SK-N-SH (cell line): Measurements from ENCODE around the gene C10orf67. TPM values are rescaled to one million over a fixed set of nuclear protein-coding genes. Genes with fewer than 3 reads are reported as not detected.

Experiments
- CTCF ChIA-PET: fragments of 300-600, 350-600 bp; formaldehyde crosslinking; extraction: SDS; loops from one replicate; lab custom pipeline; 2021; lab: Yijun Ruan, JAX
- POLR2A ChIA-PET: fragments of 350-600 bp; sonication (Branson Sonifier 250); formaldehyde crosslinking; extraction: SDS; loops from one replicate; lab custom pipeline; 2020; ENCODE audit warnings: antibody characterized with exemption, inconsistent platforms; lab: Yijun Ruan, JAX
- DNase-seq: peaks from one replicate; pipeline ENCODE4 v3.0.0; 2012
- H2AFZ ChIP-seq: fragments of 200-600 bp; sonication (generic); 2 replicates; pipeline ENCODE4 v1.8.1; 2016; ENCODE audit warnings: antibody characterized with exemption, mild to moderate bottlenecking, low read depth
- H3F3A ChIP-seq: fragments of 200-600 bp; sonication (generic); replicated peaks from 2 replicates; pipeline ENCODE3; 2016; ENCODE audit warnings: antibody characterized with exemption, mild to moderate bottlenecking; ENCODE audit not compliant: insufficient read depth
- H3K27ac ChIP-seq, 2 experiments: fragments of 200-500 bp in 1 of 2; fragments of 200-600 bp in 1 of 2; sonication (Bioruptor generic) in 1 of 2; sonication (generic), shearing (Covaris generic) in 1 of 2; 2 replicates each; pipeline versions ENCODE4 v1.5.1 to v1.6.1; 2014 to 2016; ENCODE audit warnings: low read depth in 2 of 2, inconsistent platforms in 1 of 2, low read length in 1 of 2, mild to moderate bottlenecking in 1 of 2, mixed read lengths in 1 of 2
- H3K27me3 ChIP-seq: fragments of 200-600 bp; sonication (generic), shearing (Covaris generic); 2 replicates; pipeline ENCODE4 v1.6.1; 2016; ENCODE audit warnings: mixed run types; ENCODE audit not compliant: insufficient read depth
- H3K36me3 ChIP-seq, 2 experiments: fragments of 200-500 bp in 1 of 2; fragments of 200-600 bp in 1 of 2; sonication (Bioruptor generic) in 1 of 2; sonication (generic) in 1 of 2; replicated peaks in 1 of 2; 2 replicates each; pipeline versions ENCODE3 to v1.5.1; 2014 to 2016; ENCODE audit warnings: low read length in 1 of 2, mild to moderate bottlenecking in 1 of 2; ENCODE audit not compliant: insufficient read depth in 2 of 2, control insufficient read depth in 1 of 2
- H3K4me1 ChIP-seq, 2 experiments: fragments of 200-500 bp in 1 of 2; fragments of 200-600 bp in 1 of 2; sonication (Bioruptor generic) in 1 of 2; sonication (generic), shearing (Covaris generic) in 1 of 2; 2 replicates each; pipeline versions ENCODE4 v1.5.1 to v1.6.1; 2014 to 2016; ENCODE audit warnings: low read depth in 1 of 2, low read length in 1 of 2, mixed run types in 1 of 2; ENCODE audit not compliant: insufficient read depth in 2 of 2, control insufficient read depth in 1 of 2
- H3K4me2 ChIP-seq: fragments of 200-600 bp; sonication (generic), shearing (Covaris generic); 2 replicates; pipeline ENCODE4 v1.6.1; 2017; ENCODE audit warnings: mixed run types
- H3K4me3 ChIP-seq, 2 experiments: fragments of 200-500 bp in 1 of 2; fragments of 200-600 bp in 1 of 2; sonication (Bioruptor generic) in 1 of 2; sonication (generic), shearing (Covaris generic) in 1 of 2; 2 replicates each; pipeline versions ENCODE4 v1.5.1 to v1.8.1; 2014 to 2016; ENCODE audit warnings: low read depth in 2 of 2, inconsistent platforms in 1 of 2, low read length in 1 of 2, mild to moderate bottlenecking in 1 of 2, mixed read lengths in 1 of 2, moderate library complexity in 1 of 2
- H3K79me2 ChIP-seq: fragments of 200-600 bp; sonication (generic); 2 replicates; pipeline ENCODE4 v1.8.1; 2017; ENCODE audit warnings: mild to moderate bottlenecking; ENCODE audit not compliant: insufficient read depth
- H3K9ac ChIP-seq: fragments of 200-600 bp; sonication (generic); 2 replicates; pipeline ENCODE4 v1.6.1; 2017; ENCODE audit warnings: mixed run types
- H3K9me2 ChIP-seq: fragments of 200-600 bp; sonication (generic); 2 replicates; pipeline ENCODE4 v1.6.1; 2017; ENCODE audit warnings: mixed run types
- H3K9me3 ChIP-seq: fragments of 200-600 bp; sonication (generic); 2 replicates; pipeline ENCODE4 v1.6.1; 2017; ENCODE audit warnings: mixed run types, mild to moderate bottlenecking, moderate library complexity
- H4K20me1 ChIP-seq: fragments of 200-600 bp; sonication (generic); 2 replicates; pipeline ENCODE4 v1.6.1; 2017; ENCODE audit warnings: mild to moderate bottlenecking, mixed run types; ENCODE audit not compliant: insufficient read depth
- EP300 ChIP-seq, 2 experiments: IDR thresholded peaks; 2 replicates each; pipeline versions ENCODE4 v1.4.0 to v1.6.1; 2012; ENCODE audit warnings: borderline replicate concordance in 1 of 2, low read depth in 1 of 2, low read length in 1 of 2
- EZH2phosphoT487 ChIP-seq: fragments of 200-600 bp; sonication (generic); IDR thresholded peaks from 2 replicates; pipeline ENCODE4 v1.6.1; 2017; ENCODE audit warnings: low read depth, mixed run types, mild to moderate bottlenecking, antibody characterized with exemption, moderate library complexity, borderline replicate concordance
- FOXJ3 ChIP-seq: sonication (generic); formaldehyde crosslinking; IDR thresholded peaks from 2 replicates; pipeline ENCODE4 v1.5.1; 2020; ENCODE audit warnings: mild to moderate bottlenecking, missing genetic modification reagents
- FOXM1 ChIP-seq: IDR thresholded peaks from 2 replicates; pipeline ENCODE4 v1.4.0; 2012; ENCODE audit warnings: low read depth, mild to moderate bottlenecking
- JUND ChIP-seq: IDR thresholded peaks from 2 replicates; pipeline ENCODE4 v1.4.0; 2012
- MXI1 ChIP-seq: IDR thresholded peaks from 2 replicates; pipeline ENCODE4 v1.6.1; 2012; ENCODE audit warnings: mild to moderate bottlenecking, low read depth, low read length, improper control_type of control experiment
- NFIC ChIP-seq: IDR thresholded peaks from 2 replicates; pipeline ENCODE4 v1.4.0; 2012; ENCODE audit warnings: borderline replicate concordance
- NRF1 ChIP-seq: IDR thresholded peaks from 2 replicates; pipeline ENCODE4 v1.6.1; 2012; ENCODE audit warnings: low read depth, mild to moderate bottlenecking, low read length
- POLR2AphosphoS5 ChIP-seq: IDR thresholded peaks from 2 replicates; pipeline ENCODE4 v1.6.1; 2012; ENCODE audit warnings: low read depth, low read length
- TAF1 ChIP-seq: IDR thresholded peaks from 2 replicates; pipeline ENCODE4 v1.6.1; 2012; ENCODE audit warnings: low read depth, mild to moderate bottlenecking, low read length, moderate library complexity, borderline replicate concordance
- YY1 ChIP-seq: IDR thresholded peaks from 2 replicates; pipeline ENCODE4 v1.4.0; 2012; ENCODE audit warnings: low read depth, mild to moderate bottlenecking
- WGBS: methylation state at CpG from one replicate; pipeline ENCODE4 v1.1.6; 2017; ENCODE audit warnings: low lambda C conversion rate; 5-methylcytosine and 5-hydroxymethylcytosine counted together
- polyA plus RNA-seq, 3 experiments: library from polyadenylated mRNA; depleted of rRNA; stranded (reverse); fragments of >200 nt; gene quantifications; 2 replicates each; pipeline ENCODE4 v1.2.3, GENCODE V29; 2012
- TF ChIP-seq, protein P1 (sequence below): IDR thresholded peaks from 2 replicates; pipeline ENCODE4 v1.4.0; 2012; ENCODE audit warnings: low read depth, borderline replicate concordance
- TF ChIP-seq, protein P2 (sequence below): IDR thresholded peaks from 2 replicates; pipeline ENCODE4; 2012
- TF ChIP-seq, protein P3 (sequence below): fragments of 150-350 bp; IDR thresholded peaks from 2 replicates; pipeline ENCODE4 v1.6.1; 2016; ENCODE audit warnings: mild to moderate bottlenecking, low read depth, low read length
- TF ChIP-seq, protein P4 (sequence below): fragments of 150-350 bp; IDR thresholded peaks from 2 replicates; pipeline ENCODE4 v1.6.1; 2017; ENCODE audit warnings: antibody characterized with exemption, low read length, low read depth, borderline replicate concordance
- TF ChIP-seq, protein P5 (sequence below): IDR thresholded peaks from 2 replicates; pipeline ENCODE4 v1.4.0; 2012; ENCODE audit warnings: low read depth, borderline replicate concordance
- TF ChIP-seq, protein P6 (sequence below): IDR thresholded peaks from 2 replicates; pipeline ENCODE4 v1.4.0; 2012; ENCODE audit warnings: low read depth
- TF ChIP-seq, protein P7 (sequence below): fragments of 200-600 bp; sonication (generic); IDR thresholded peaks from 2 replicates; pipeline ENCODE4 v1.6.1; 2017; ENCODE audit warnings: antibody characterized with exemption, mild to moderate bottlenecking, moderate library complexity

The C10orf67 gene
- polyA plus RNA-seq, 1 of the 3 experiments (the other 2 are of a cell fraction), result 0.97 TPM

DNA sequence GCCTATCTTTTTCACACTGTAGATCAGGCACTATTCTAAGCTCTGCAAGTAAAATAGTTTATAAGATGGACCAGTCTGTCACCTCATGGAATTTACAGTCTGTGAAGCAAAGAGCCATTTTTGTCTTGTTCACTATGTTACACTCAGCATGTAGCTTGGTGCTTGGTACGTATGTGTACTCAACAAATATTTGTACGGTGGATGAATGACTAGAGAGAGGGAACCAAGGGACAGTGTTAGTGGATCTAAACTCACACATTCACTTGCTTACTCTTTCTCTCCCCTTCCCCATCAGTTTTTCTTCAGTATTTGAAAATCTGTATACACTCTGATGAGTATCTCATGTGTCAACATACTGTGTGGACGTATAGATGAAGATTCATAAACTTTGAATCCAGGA is 106.6 kb downstream of the C10orf67 start:
- H3F3A ChIP-seq, result no peaks in the 10 kb centered on the region
- no peak overlapping the region for H3K4me3 ChIP-seq
- TF ChIP-seq FOXJ3, result no peak
- no peak overlapping the region for H2AFZ ChIP-seq
- H3K4me1 ChIP-seq, result no peaks in the 10 kb centered on the region
- no peak overlapping the region for H3K27ac ChIP-seq
- no peak overlapping the region for H3K9ac ChIP-seq
- no peaks in the 10 kb centered on the region for H3K79me2 ChIP-seq
- ChIA-PET POLR2A (interaction anchor here (0.6 kb wide), 1 partner anchor 82 kb away, joined by 3 read pairs; no protein-coding TSS in a partner anchor), CTCF (interaction anchor here (1.0 kb wide), 1 partner anchor 55 kb away, joined by 3 read pairs; no protein-coding TSS in a partner anchor)
- no peaks in the 10 kb centered on the region for H3K9me3 ChIP-seq
- no peaks in the 10 kb centered on the region for H4K20me1 ChIP-seq
- no peak for DNase-seq
- H3K27me3 ChIP-seq, result no peaks in the 10 kb centered on the region
- H3K36me3 ChIP-seq, result no peaks in the 10 kb centered on the region
- H3K9me2 ChIP-seq, result no peaks in the 10 kb centered on the region
- H3K4me2 ChIP-seq, result no peak overlapping the region
- 16% methylated on average over 3 of the region's 3 CpGs for WGBS

DNA sequence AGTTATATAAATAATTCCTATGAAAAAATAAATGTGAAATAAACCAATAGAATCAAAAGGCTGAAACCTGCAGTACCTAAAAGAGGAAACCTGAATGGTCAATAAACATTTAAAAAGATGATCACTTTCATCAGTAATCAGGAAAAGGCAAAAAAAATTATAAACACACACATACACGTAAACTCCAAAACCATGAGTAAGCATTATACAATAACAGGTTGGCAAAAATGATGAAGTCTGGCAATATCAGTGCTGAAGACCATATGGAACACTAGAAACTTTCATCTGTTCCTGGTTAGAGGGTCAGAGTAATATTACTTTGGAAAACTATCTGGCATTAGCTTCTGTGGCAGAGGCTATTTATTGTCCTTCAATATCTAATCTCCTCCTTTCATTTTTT is 114.0 kb downstream of the C10orf67 start:
- H3K9ac ChIP-seq, result no peak overlapping the region
- no peaks in the 10 kb centered on the region for H3K27me3 ChIP-seq
- WGBS, result 8% methylated on average over 1 of the region's 1 CpG
- ChIA-PET POLR2A (no interaction called here), CTCF (no interaction called here)
- H3K27ac ChIP-seq, result no peak overlapping the region
- no peaks in the 10 kb centered on the region for H3K79me2 ChIP-seq
- no peak overlapping the region for H3K4me3 ChIP-seq
- H3F3A ChIP-seq, result no peaks in the 10 kb centered on the region
- H2AFZ ChIP-seq, result no peak overlapping the region
- H3K4me1 ChIP-seq, result no peaks in the 10 kb centered on the region
- H4K20me1 ChIP-seq, result no peaks in the 10 kb centered on the region
- DNase-seq, result no peak
- H3K36me3 ChIP-seq, result no peaks in the 10 kb centered on the region
- H3K9me2 ChIP-seq, result no peaks in the 10 kb centered on the region
- H3K9me3 ChIP-seq, result no peaks in the 10 kb centered on the region
- TF ChIP-seq FOXJ3 (no peak), YY1 (no peak), NRF1 (no peak), TAF1 (no peak), EP300 (IDR thresholded peaks at IDR 0.05; ENCODE audit: borderline replicate concordance in 1 of 2, low read depth in 1 of 2, low read length in 1 of 2) (no peak), JUND (no peak), FOXM1 (no peak), POLR2AphosphoS5 (no peak), EZH2phosphoT487 (no peak), NFIC (no peak), MXI1 (no peak)
- TF ChIP-seq, protein P1, sequence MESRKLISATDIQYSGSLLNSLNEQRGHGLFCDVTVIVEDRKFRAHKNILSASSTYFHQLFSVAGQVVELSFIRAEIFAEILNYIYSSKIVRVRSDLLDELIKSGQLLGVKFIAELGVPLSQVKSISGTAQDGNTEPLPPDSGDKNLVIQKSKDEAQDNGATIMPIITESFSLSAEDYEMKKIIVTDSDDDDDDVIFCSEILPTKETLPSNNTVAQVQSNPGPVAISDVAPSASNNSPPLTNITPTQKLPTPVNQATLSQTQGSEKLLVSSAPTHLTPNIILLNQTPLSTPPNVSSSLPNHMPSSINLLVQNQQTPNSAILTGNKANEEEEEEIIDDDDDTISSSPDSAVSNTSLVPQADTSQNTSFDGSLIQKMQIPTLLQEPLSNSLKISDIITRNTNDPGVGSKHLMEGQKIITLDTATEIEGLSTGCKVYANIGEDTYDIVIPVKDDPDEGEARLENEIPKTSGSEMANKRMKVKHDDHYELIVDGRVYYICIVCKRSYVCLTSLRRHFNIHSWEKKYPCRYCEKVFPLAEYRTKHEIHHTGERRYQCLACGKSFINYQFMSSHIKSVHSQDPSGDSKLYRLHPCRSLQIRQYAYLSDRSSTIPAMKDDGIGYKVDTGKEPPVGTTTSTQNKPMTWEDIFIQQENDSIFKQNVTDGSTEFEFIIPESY, result no peak
- TF ChIP-seq, protein P2, sequence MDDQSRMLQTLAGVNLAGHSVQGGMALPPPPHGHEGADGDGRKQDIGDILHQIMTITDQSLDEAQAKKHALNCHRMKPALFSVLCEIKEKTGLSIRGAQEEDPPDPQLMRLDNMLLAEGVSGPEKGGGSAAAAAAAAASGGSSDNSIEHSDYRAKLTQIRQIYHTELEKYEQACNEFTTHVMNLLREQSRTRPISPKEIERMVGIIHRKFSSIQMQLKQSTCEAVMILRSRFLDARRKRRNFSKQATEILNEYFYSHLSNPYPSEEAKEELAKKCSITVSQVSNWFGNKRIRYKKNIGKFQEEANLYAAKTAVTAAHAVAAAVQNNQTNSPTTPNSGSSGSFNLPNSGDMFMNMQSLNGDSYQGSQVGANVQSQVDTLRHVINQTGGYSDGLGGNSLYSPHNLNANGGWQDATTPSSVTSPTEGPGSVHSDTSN, result no peak
- TF ChIP-seq, protein P3, sequence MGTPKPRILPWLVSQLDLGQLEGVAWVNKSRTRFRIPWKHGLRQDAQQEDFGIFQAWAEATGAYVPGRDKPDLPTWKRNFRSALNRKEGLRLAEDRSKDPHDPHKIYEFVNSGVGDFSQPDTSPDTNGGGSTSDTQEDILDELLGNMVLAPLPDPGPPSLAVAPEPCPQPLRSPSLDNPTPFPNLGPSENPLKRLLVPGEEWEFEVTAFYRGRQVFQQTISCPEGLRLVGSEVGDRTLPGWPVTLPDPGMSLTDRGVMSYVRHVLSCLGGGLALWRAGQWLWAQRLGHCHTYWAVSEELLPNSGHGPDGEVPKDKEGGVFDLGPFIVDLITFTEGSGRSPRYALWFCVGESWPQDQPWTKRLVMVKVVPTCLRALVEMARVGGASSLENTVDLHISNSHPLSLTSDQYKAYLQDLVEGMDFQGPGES, result no peak
- TF ChIP-seq, protein P4, sequence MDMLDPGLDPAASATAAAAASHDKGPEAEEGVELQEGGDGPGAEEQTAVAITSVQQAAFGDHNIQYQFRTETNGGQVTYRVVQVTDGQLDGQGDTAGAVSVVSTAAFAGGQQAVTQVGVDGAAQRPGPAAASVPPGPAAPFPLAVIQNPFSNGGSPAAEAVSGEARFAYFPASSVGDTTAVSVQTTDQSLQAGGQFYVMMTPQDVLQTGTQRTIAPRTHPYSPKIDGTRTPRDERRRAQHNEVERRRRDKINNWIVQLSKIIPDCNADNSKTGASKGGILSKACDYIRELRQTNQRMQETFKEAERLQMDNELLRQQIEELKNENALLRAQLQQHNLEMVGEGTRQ, result no peak
- TF ChIP-seq, protein P5, sequence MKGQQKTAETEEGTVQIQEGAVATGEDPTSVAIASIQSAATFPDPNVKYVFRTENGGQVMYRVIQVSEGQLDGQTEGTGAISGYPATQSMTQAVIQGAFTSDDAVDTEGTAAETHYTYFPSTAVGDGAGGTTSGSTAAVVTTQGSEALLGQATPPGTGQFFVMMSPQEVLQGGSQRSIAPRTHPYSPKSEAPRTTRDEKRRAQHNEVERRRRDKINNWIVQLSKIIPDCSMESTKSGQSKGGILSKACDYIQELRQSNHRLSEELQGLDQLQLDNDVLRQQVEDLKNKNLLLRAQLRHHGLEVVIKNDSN, result no peak
- TF ChIP-seq, protein P6, sequence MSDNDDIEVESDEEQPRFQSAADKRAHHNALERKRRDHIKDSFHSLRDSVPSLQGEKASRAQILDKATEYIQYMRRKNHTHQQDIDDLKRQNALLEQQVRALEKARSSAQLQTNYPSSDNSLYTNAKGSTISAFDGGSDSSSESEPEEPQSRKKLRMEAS, result no peak
- TF ChIP-seq, protein P7, sequence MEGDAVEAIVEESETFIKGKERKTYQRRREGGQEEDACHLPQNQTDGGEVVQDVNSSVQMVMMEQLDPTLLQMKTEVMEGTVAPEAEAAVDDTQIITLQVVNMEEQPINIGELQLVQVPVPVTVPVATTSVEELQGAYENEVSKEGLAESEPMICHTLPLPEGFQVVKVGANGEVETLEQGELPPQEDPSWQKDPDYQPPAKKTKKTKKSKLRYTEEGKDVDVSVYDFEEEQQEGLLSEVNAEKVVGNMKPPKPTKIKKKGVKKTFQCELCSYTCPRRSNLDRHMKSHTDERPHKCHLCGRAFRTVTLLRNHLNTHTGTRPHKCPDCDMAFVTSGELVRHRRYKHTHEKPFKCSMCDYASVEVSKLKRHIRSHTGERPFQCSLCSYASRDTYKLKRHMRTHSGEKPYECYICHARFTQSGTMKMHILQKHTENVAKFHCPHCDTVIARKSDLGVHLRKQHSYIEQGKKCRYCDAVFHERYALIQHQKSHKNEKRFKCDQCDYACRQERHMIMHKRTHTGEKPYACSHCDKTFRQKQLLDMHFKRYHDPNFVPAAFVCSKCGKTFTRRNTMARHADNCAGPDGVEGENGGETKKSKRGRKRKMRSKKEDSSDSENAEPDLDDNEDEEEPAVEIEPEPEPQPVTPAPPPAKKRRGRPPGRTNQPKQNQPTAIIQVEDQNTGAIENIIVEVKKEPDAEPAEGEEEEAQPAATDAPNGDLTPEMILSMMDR, result no peak
- H3K4me2 ChIP-seq, result no peak overlapping the region
